HEK293T (cell line): ENCODE data around the gene CELF2.

Experiments
- CTCF ChIA-PET: fragments of 350-600 bp; formaldehyde crosslinking; extraction: SDS; loops from one replicate; lab custom pipeline; 2021; ENCODE audit warnings: antibody characterized with exemption, inconsistent platforms; lab: Yijun Ruan, JAX
- POLR2A ChIA-PET: fragments of 350-600 bp; formaldehyde crosslinking; extraction: SDS; loops from one replicate; lab custom pipeline; 2020; ENCODE audit warnings: antibody characterized with exemption, inconsistent platforms; lab: Yijun Ruan, JAX
- DNase-seq: peaks from one replicate; pipeline ENCODE4 v3.0.0; 2012; ENCODE audit warnings: mixed read lengths; ENCODE audit errors: extremely low spot score
- ARNT ChIP-seq: fragments of 450-650 bp; IDR thresholded peaks from 2 replicates; pipeline ENCODE4 v1.6.1; 2017; ENCODE audit warnings: mild to moderate bottlenecking
- BHLHE40 ChIP-seq: fragments of 450-650 bp; IDR thresholded peaks from 2 replicates; pipeline ENCODE4 v1.6.1; 2016; ENCODE audit warnings: mild to moderate bottlenecking, moderate library complexity, borderline replicate concordance
- CTBP1 ChIP-seq: fragments of 450-650 bp; IDR thresholded peaks from 2 replicates; pipeline ENCODE4 v1.6.1; 2016; ENCODE audit warnings: borderline replicate concordance
- ELF4 ChIP-seq: fragments of 450-650 bp; IDR thresholded peaks from 2 replicates; pipeline ENCODE4 v1.6.1; 2017; ENCODE audit warnings: antibody characterized with exemption
- FOXA1 ChIP-seq: fragments of 450-650 bp; IDR thresholded peaks from 2 replicates; pipeline ENCODE4 v1.6.1; 2016; ENCODE audit warnings: mild to moderate bottlenecking
- FOXK2 ChIP-seq: fragments of 450-650 bp; IDR thresholded peaks from 2 replicates; pipeline ENCODE4 v1.6.1; 2016; ENCODE audit warnings: mild to moderate bottlenecking
- FOXM1 ChIP-seq: fragments of 450-650 bp; IDR thresholded peaks from 2 replicates; pipeline ENCODE4 v1.6.1; 2017; ENCODE audit warnings: mild to moderate bottlenecking, borderline replicate concordance
- HDGF ChIP-seq: fragments of 450-650 bp; IDR thresholded peaks from 2 replicates; pipeline ENCODE4 v1.6.1; 2017; ENCODE audit warnings: antibody characterized with exemption, borderline replicate concordance
- L3MBTL2 ChIP-seq: fragments of 450-650 bp; conservative IDR thresholded peaks from 2 replicates; pipeline ENCODE4 v1.6.1; 2016; ENCODE audit warnings: mild to moderate bottlenecking
- LEF1 ChIP-seq: fragments of 450-650 bp; IDR thresholded peaks from 2 replicates; pipeline ENCODE4 v1.6.1; 2017; ENCODE audit warnings: mild to moderate bottlenecking, borderline replicate concordance
- NFRKB ChIP-seq: fragments of 450-650 bp; IDR thresholded peaks from 2 replicates; pipeline ENCODE4 v1.6.1; 2016; ENCODE audit warnings: mild to moderate bottlenecking, moderate library complexity
- SP1 ChIP-seq: fragments of 450-650 bp; IDR thresholded peaks from 2 replicates; pipeline ENCODE4 v1.6.1; 2017
- SUZ12 ChIP-seq: fragments of 450-650 bp; IDR thresholded peaks from 2 replicates; pipeline ENCODE4 v1.6.1; 2016; ENCODE audit warnings: mild to moderate bottlenecking
- TARDBP ChIP-seq: fragments of 450-650 bp; IDR thresholded peaks from 2 replicates; pipeline ENCODE4 v1.6.1; 2016
- ZNF384 ChIP-seq: fragments of 450-650 bp; IDR thresholded peaks from 2 replicates; pipeline ENCODE4 v1.6.1; 2016

Gene CELF2

GRCh38 chr10:11004144-11005077 lies 13.3 kb upstream of the CELF2 start:
- TF ChIP-seq LEF1 = no peak
- TF ChIP-seq NFRKB = no peak
- no peak for TF ChIP-seq SUZ12
- TF ChIP-seq L3MBTL2 = no peak
- TF ChIP-seq FOXM1 = no peak
- no peak for TF ChIP-seq FOXK2
- TF ChIP-seq BHLHE40 = no peak
- TF ChIP-seq FOXA1 = no peak
- TF ChIP-seq TARDBP = no peak
- no peak for TF ChIP-seq ELF4
- POLR2A ChIA-PET = no interaction called here
- no peak for DNase-seq
- CTCF ChIA-PET = no interaction called here

DNA sequence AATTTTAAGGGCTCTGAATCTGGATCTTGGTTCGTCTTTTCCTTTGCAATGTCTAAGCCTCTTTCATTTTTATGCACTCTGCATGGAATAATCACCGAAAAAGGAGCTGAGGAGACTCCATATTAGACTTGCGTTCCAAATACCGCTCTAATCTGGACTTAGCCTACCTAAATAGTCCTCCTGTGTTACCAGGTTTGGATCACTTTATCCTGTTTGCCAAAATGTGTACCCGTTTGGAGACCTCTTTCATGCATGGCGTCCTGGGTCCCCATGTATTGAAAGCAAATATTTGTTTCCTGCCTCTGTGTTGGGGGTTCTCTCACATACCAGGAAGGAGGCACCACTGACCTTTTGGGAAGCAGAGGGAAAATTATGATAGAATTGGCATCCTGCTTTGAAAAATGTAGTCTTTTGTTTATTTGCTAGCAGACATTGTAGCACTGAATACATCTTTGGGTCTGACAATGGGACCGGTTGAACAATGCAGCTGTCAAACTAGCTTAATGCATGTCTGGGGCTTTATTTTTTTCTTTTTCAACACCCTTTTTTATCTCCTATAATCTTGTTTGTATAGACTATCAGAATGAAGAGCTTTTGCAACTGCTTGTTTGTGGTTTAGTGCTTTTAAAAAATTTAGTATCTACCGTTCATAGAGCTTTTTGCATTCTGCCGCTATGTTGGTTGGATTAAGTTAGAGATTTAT lies 11.8 kb upstream of the CELF2 start:
- DNase-seq = no peak
- ChIA-PET POLR2A (no interaction called here), CTCF (no interaction called here)
- TF ChIP-seq FOXM1 (no peak), HDGF (no peak), FOXK2 (no peak), SUZ12 (no peak), ZNF384 (no peak), SP1 (no peak), TARDBP (no peak)

GRCh38 chr10:11006428-11006825 lies 11.2 kb upstream of the CELF2 start:
- POLR2A ChIA-PET = no interaction called here
- CTCF ChIA-PET = no interaction called here
- DNase-seq = no peak
- TF ChIP-seq SUZ12 (no peak), FOXA1 (no peak), HDGF (no peak), FOXK2 (no peak), LEF1 (no peak), NFRKB (no peak)

DNA sequence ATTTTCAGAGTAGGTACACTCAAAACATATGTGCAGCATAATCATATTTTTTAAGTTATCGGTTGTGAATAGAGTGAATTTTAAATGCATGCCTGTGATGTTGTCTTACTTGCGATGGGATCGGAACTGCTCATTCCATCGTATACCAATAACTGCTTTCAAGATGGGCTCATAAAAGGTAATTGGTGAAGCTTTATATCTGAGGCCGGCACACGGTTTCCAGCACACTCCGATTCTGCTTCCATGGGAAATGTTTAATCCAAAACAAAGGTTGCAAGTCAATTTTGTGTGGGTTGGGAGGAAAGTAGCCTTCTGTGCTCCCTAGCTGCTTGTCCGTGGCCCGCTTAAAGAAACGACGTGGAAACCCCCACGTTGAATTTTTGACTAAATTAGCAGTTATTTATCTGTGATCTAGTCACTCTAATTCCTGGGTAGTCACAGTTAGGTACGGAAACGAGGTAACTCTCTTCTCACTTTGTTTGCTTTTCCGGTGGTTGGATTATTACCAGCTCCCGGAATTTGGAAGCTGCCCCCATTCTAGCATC lies 10.1 kb upstream of the CELF2 start:
- ChIA-PET CTCF (no interaction called here), POLR2A (no interaction called here)
- no peak for DNase-seq
- TF ChIP-seq NFRKB (no peak), SUZ12 (no peak), FOXA1 (no peak), TARDBP (no peak), ZNF384 (no peak), BHLHE40 (no peak), FOXM1 (no peak), ELF4 (no peak), SP1 (no peak), L3MBTL2 (no peak), CTBP1 (no peak), ARNT (no peak)

DNA sequence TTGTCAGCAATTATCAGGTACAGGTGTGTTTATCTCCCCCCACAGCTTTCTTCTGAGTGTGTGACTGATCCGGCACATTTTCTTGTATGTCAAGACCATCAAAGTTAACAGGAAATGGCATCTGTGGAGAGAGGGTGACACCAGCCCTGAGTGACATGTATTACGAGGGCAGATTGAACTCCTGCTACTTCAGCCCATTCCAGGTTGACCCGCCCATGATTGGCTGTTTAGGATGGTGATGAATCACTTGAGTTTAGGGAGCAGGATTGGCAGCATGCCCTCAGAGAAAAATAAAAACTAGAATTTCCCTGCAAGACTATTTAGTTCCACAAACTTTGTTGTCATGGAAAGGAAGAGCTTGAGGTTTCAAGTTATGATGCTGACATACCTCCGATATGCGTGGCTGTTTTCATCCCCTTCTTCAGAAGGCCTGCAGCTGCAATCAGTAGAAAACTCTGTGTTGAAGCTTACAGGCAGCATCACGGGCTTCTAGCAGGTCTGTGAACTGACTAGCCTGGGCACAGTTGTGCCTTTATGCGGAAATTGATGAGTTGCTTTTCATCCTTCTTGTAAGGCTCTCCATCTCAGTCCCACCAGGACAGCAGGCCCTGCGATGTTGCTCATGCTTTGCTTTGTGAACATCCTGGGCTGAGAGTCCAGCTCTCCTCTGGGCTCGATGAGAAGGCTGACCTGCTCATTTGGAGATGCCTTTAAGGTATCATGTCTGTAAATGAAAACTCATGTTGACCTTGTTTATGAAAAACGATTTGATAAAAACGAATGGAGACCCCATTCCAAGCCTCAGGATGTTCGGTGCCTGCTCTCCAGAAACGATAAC lies 8.0 kb upstream of the CELF2 start:
- DNase-seq = no peak

DNA sequence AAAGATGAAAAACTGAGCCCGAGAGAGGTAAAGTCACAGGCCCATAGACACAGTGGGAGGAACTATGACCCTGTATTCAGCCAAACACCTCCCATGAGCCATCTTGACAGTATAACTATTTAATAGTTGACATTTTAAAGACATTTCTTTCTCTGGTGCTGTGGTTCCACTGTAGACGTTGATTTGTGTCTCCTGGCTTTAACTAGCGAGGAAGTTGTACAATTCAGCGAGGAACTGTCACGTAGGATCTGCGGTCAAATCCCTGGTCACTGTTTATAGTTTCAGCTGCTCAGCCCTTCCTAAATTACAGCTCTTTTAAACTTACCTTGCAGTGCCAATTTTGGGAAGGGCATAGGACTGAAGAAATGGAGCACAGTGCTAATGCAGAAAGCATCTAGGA lies 7.1 kb upstream of the CELF2 start:
- CTCF ChIA-PET = no interaction called here
- TF ChIP-seq BHLHE40 = no peak
- TF ChIP-seq ELF4 = no peak
- no peak for TF ChIP-seq HDGF
- POLR2A ChIA-PET = no interaction called here
- DNase-seq = no peak

More for the DNA sequence above, 8.0 kb upstream of the CELF2 start:
- TF ChIP-seq L3MBTL2 = no peak
- POLR2A ChIA-PET = no interaction called here
- CTCF ChIA-PET = no interaction called here

- ChIA-PET POLR2A (no interaction called here), CTCF (interaction anchor here (0.8 to 1.2 kb wide), 2 partner anchors 20 to 334 kb away, joined by 3 to 4 read pairs; no protein-coding TSS in a partner anchor)
- TF ChIP-seq FOXA1 (no peak), ZNF384 (no peak), SP1 (no peak), FOXM1 (no peak), FOXK2 (no peak), L3MBTL2 (no peak), CTBP1 (no peak), NFRKB (no peak), HDGF (no peak)
- DNase-seq = no peak
Measured at GRCh38 chr10:11011436-11011835, 6.2 kb upstream of the CELF2 start.
